Astrocyte of the spinal cord (primary cell): ENCODE results near the gene NEDD4.
"Not testable (repeated sequence)": the region's sequence is repeated elsewhere in the genome, so short reads cannot be mapped to it uniquely, and the experiment has no call there.

Source experiments
- DNase-seq: peaks from one replicate; pipeline ENCODE4 v3.0.0; 2011; ENCODE audit warnings: low read depth, low spot score
- H3K4me3 ChIP-seq: 2 replicates; pipeline ENCODE4 v1.5.1; 2011; ENCODE audit warnings: low read depth, mild to moderate bottlenecking, low read length, moderate library complexity
- CTCF ChIP-seq: IDR thresholded peaks from 2 replicates; pipeline ENCODE4 v1.5.1; 2012; ENCODE audit warnings: low read depth, mild to moderate bottlenecking, low read length, inconsistent platforms
- in situ Hi-C: cut with HindIII; loops from 2 replicates; pipeline ENCODE4 v1.10.0; 2017; ENCODE audit warnings: low sequenced_read_pairs

Gene NEDD4

GRCh38 chr15:56003277-56003676 is 9.9 kb upstream of the NEDD4 start:
- H3K4me3 ChIP-seq, DNase-seq, in situ Hi-C loops: not testable (repeated sequence)

- in situ Hi-C loops = no loop called here
- TF ChIP-seq CTCF = no peak
- DNase-seq = no peak
- H3K4me3 ChIP-seq = no peak overlapping the region
Observed at GRCh38 chr15:56001471-56002078, 8.2 kb upstream of the NEDD4 start.

GRCh38 chr15:55999658-56000057 is 6.2 kb upstream of the NEDD4 start:
- in situ Hi-C loops = no loop called here
- H3K4me3 ChIP-seq = no peak overlapping the region
- no peak for TF ChIP-seq CTCF
- no peak for DNase-seq

GRCh38 chr15:55998478-55998877 is 5.1 kb upstream of the NEDD4 start:
- H3K4me3 ChIP-seq = no peak overlapping the region
- in situ Hi-C loops = no loop called here
- no peak for DNase-seq
- TF ChIP-seq CTCF = no peak

GRCh38 chr15:55993804-55994560 is 570 bp upstream of the NEDD4 start:
- H3K4me3 ChIP-seq = peak overlapping the region; percentile 79
- DNase-seq = peak; percentile 63
- TF ChIP-seq CTCF = peak; percentile 27
- in situ Hi-C loops = no loop called here

- no peak for DNase-seq
- peak overlapping the region; percentile 79 for H3K4me3 ChIP-seq
- TF ChIP-seq CTCF = no peak
- in situ Hi-C loops = no loop called here
Observed at GRCh38 chr15:55992769-55993110, 672 bp downstream of the NEDD4 start.

GRCh38 chr15:55991802-55992768 is 1.3 kb downstream of the NEDD4 start:
- in situ Hi-C loops = no loop called here
- DNase-seq = no peak
- H3K4me3 ChIP-seq = peak overlapping the region; percentile 79
- TF ChIP-seq CTCF = no peak
